Stimulated activated naive B cell treated with anti-CD40 and anti-IgM and Interleukin-4, amounts not matched to agents 10 μg/mL and 1 μg/mL and 100 μg/mL, for 72 hours (primary cell): ENCODE measurements around the gene TLE1.
A peak's percentile ranks its signal among the peaks of the same experiment; 100 is the strongest.

ENCODE experiments used
- ATAC-seq, 2 donors: fragments of 150-1000 bp; cut with Tn5 transposase; replicated peaks; 2 replicates each; pipeline ENCODE4 v1.10.0; 2021; ENCODE audit warnings: moderate library complexity in 1 of 2
- DNase-seq: peaks from one replicate; pipeline ENCODE4 v3.0.0; 2021
- H3K27ac Mint-ChIP-seq: one replicate; pipeline ENCODE4 v1.8.0; 2022; ENCODE audit warnings: mild to moderate bottlenecking, mixed read lengths
- H3K27me3 Mint-ChIP-seq, 2 donors: one replicate each; pipeline ENCODE4 v1.8.0; 2022; ENCODE audit warnings: mixed read lengths in 2 of 2
- H3K36me3 Mint-ChIP-seq, 2 donors: one replicate each; pipeline ENCODE4 v1.8.0; 2022; ENCODE audit warnings: mixed read lengths in 2 of 2, mild to moderate bottlenecking in 1 of 2
- H3K4me1 Mint-ChIP-seq, 2 donors: one replicate each; pipeline ENCODE4 v1.8.0; 2022; ENCODE audit warnings: mixed read lengths in 2 of 2, mild to moderate bottlenecking in 1 of 2
- H3K4me3 Mint-ChIP-seq, 2 donors: one replicate each; pipeline ENCODE4 v1.8.0; 2022; ENCODE audit warnings: mild to moderate bottlenecking in 2 of 2, mixed read lengths in 2 of 2, moderate library complexity in 1 of 2
- H3K9me3 Mint-ChIP-seq, 2 donors: one replicate each; pipeline ENCODE4 v1.8.0; 2022; ENCODE audit warnings: mixed read lengths in 2 of 2, mild to moderate bottlenecking in 1 of 2

TLE1 gene

GRCh38 chr9:81682177-81682576, 7.2 kb downstream of the TLE1 start:
- peaks cover 14 to 23% of the 10 kb centered on the region in 2 donors for H3K4me1 Mint-ChIP-seq
- no peak overlapping the region for H3K4me3 Mint-ChIP-seq
- DNase-seq (no peak), ATAC-seq (no peak)
- H3K27ac Mint-ChIP-seq = no peak overlapping the region
- H3K36me3 Mint-ChIP-seq = peaks cover 42% of the 10 kb centered on the region in 2 donors
- no peaks in the 10 kb centered on the region for H3K27me3 Mint-ChIP-seq
- H3K9me3 Mint-ChIP-seq = no peaks in the 10 kb centered on the region

- peak overlapping the region in 1 of 2 donors; percentile 37 for H3K4me3 Mint-ChIP-seq
- DNase-seq (no peak), ATAC-seq (no peak)
- H3K4me1 Mint-ChIP-seq = peaks cover 20 to 28% of the 10 kb centered on the region in 2 donors
- H3K36me3 Mint-ChIP-seq = peaks cover 42 to 46% of the 10 kb centered on the region in 2 donors
- H3K27ac Mint-ChIP-seq = no peak overlapping the region
- no peaks in the 10 kb centered on the region for H3K9me3 Mint-ChIP-seq
- no peaks in the 10 kb centered on the region for H3K27me3 Mint-ChIP-seq
Measured at GRCh38 chr9:81680506-81680905, 8.8 kb downstream of the TLE1 start.

GRCh38 chr9:81680006-81680405, 9.3 kb downstream of the TLE1 start:
- Mint-ChIP-seq H3K9me3 (no peaks in the 10 kb centered on the region), H3K4me3 (peak overlapping the region in 1 of 2 donors; percentile 37), H3K4me1 (peaks cover 20 to 28% of the 10 kb centered on the region in 2 donors), H3K27me3 (no peaks in the 10 kb centered on the region), H3K36me3 (peaks cover 42 to 50% of the 10 kb centered on the region in 2 donors), H3K27ac (no peak overlapping the region)
- DNase-seq = no peak
- peak in 1 of 2 donors; percentile 48 for ATAC-seq

GRCh38 chr9:81678088-81678487, 11.3 kb downstream of the TLE1 start:
- H3K27ac Mint-ChIP-seq = no peak overlapping the region
- DNase-seq = no peak
- no peaks in the 10 kb centered on the region for H3K9me3 Mint-ChIP-seq
- H3K27me3 Mint-ChIP-seq = no peaks in the 10 kb centered on the region
- H3K36me3 Mint-ChIP-seq = peaks cover 56 to 66% of the 10 kb centered on the region in 2 donors
- no peak overlapping the region for H3K4me3 Mint-ChIP-seq
- no peak for ATAC-seq
- peaks cover 35 to 42% of the 10 kb centered on the region in 2 donors for H3K4me1 Mint-ChIP-seq

- no peak overlapping the region for H3K27ac Mint-ChIP-seq
- H3K27me3 Mint-ChIP-seq = no peaks in the 10 kb centered on the region
- H3K4me1 Mint-ChIP-seq = peaks cover 41 to 50% of the 10 kb centered on the region in 2 donors
- DNase-seq = no peak
- ATAC-seq = no peak
- peaks cover 56 to 65% of the 10 kb centered on the region in 2 donors for H3K36me3 Mint-ChIP-seq
- H3K9me3 Mint-ChIP-seq = no peaks in the 10 kb centered on the region
- no peak overlapping the region for H3K4me3 Mint-ChIP-seq
Measured at GRCh38 chr9:81676395-81676794, 13.0 kb downstream of the TLE1 start.

- H3K36me3 Mint-ChIP-seq = peaks cover 43 to 61% of the 10 kb centered on the region in 2 donors
- no peak overlapping the region for H3K4me3 Mint-ChIP-seq
Measured at GRCh38 chr9:81673310-81673709, 16.0 kb downstream of the TLE1 start.

GRCh38 chr9:81671880-81672280, 17.5 kb downstream of the TLE1 start:
- H3K4me1 Mint-ChIP-seq = peaks cover 48 to 70% of the 10 kb centered on the region in 2 donors
- no peak overlapping the region for H3K4me3 Mint-ChIP-seq
- H3K36me3 Mint-ChIP-seq = peaks cover 46 to 68% of the 10 kb centered on the region in 2 donors

More at GRCh38 chr9:81673310-81673709, 16.0 kb downstream of the TLE1 start:
- Mint-ChIP-seq H3K27ac (no peak overlapping the region), H3K9me3 (no peaks in the 10 kb centered on the region), H3K27me3 (no peaks in the 10 kb centered on the region), H3K4me1 (peaks cover 42 to 56% of the 10 kb centered on the region in 2 donors)
- ATAC-seq (no peak), DNase-seq (no peak)

GRCh38 chr9:81669866-81670265, 19.5 kb downstream of the TLE1 start:
- H3K27me3 Mint-ChIP-seq = no peaks in the 10 kb centered on the region
- no peak for DNase-seq
- no peak overlapping the region for H3K27ac Mint-ChIP-seq
- peaks cover 52 to 83% of the 10 kb centered on the region in 2 donors for H3K4me1 Mint-ChIP-seq
- no peaks in the 10 kb centered on the region for H3K9me3 Mint-ChIP-seq
- no peak overlapping the region for H3K4me3 Mint-ChIP-seq
- ATAC-seq = no peak
- H3K36me3 Mint-ChIP-seq = peaks cover 46 to 62% of the 10 kb centered on the region in 2 donors

More at GRCh38 chr9:81671880-81672280, 17.5 kb downstream of the TLE1 start:
- no peak overlapping the region for H3K27ac Mint-ChIP-seq
- DNase-seq = no peak
- ATAC-seq = no peak
- no peaks in the 10 kb centered on the region for H3K9me3 Mint-ChIP-seq
- no peaks in the 10 kb centered on the region for H3K27me3 Mint-ChIP-seq

- no peaks in the 10 kb centered on the region for H3K27me3 Mint-ChIP-seq
- H3K9me3 Mint-ChIP-seq = no peaks in the 10 kb centered on the region
- peaks cover 49 to 65% of the 10 kb centered on the region in 2 donors for H3K36me3 Mint-ChIP-seq
- ATAC-seq (peak; percentile 81 to 87), DNase-seq (peak; percentile 20)
- peaks cover 50 to 86% of the 10 kb centered on the region in 2 donors for H3K4me1 Mint-ChIP-seq
- H3K4me3 Mint-ChIP-seq = peak overlapping the region; percentile 46
- H3K27ac Mint-ChIP-seq = peak overlapping the region; percentile 65
Measured at GRCh38 chr9:81669041-81669651, 20.2 kb downstream of the TLE1 start.

- no peaks in the 10 kb centered on the region for H3K9me3 Mint-ChIP-seq
- peaks cover 42 to 72% of the 10 kb centered on the region in 2 donors for H3K4me1 Mint-ChIP-seq
- DNase-seq (no peak), ATAC-seq (no peak)
- peak overlapping the region; percentile 31 for H3K27ac Mint-ChIP-seq
- H3K27me3 Mint-ChIP-seq = no peaks in the 10 kb centered on the region
- peaks cover 48 to 66% of the 10 kb centered on the region in 2 donors for H3K36me3 Mint-ChIP-seq
- peak overlapping the region in 1 of 2 donors; percentile 8 for H3K4me3 Mint-ChIP-seq
Measured at GRCh38 chr9:81666123-81666522, 23.2 kb downstream of the TLE1 start.

GRCh38 chr9:81665322-81665871, 23.9 kb downstream of the TLE1 start:
- Mint-ChIP-seq H3K27ac (peak overlapping the region; percentile 56), H3K36me3 (peaks cover 48 to 62% of the 10 kb centered on the region in 2 donors), H3K4me3 (peak overlapping the region; percentile 22 to 46), H3K9me3 (no peaks in the 10 kb centered on the region), H3K4me1 (peaks cover 42 to 72% of the 10 kb centered on the region in 2 donors), H3K27me3 (no peaks in the 10 kb centered on the region)
- ATAC-seq (no peak), DNase-seq (no peak)

GRCh38 chr9:81664638-81665222, 24.6 kb downstream of the TLE1 start:
- ATAC-seq = peak; percentile 68 to 70
- Mint-ChIP-seq H3K27ac (peak overlapping the region; percentile 56), H3K4me3 (peak overlapping the region; percentile 22 to 59), H3K9me3 (no peaks in the 10 kb centered on the region), H3K4me1 (peaks cover 42 to 71% of the 10 kb centered on the region in 2 donors), H3K27me3 (no peaks in the 10 kb centered on the region), H3K36me3 (peaks cover 52 to 62% of the 10 kb centered on the region in 2 donors)
- DNase-seq = peak; percentile 34

GRCh38 chr9:81661339-81661738, 28.0 kb downstream of the TLE1 start:
- no peak for ATAC-seq
- Mint-ChIP-seq H3K4me1 (peaks cover 50 to 69% of the 10 kb centered on the region in 2 donors), H3K9me3 (no peaks in the 10 kb centered on the region), H3K27ac (no peak overlapping the region), H3K27me3 (no peaks in the 10 kb centered on the region), H3K4me3 (no peak overlapping the region), H3K36me3 (peaks cover 50 to 62% of the 10 kb centered on the region in 2 donors)
- DNase-seq = no peak

- H3K27ac Mint-ChIP-seq = peak overlapping the region; percentile 4
- H3K36me3 Mint-ChIP-seq = peaks cover 35 to 43% of the 10 kb centered on the region in 2 donors
- H3K4me1 Mint-ChIP-seq = peaks cover 56 to 77% of the 10 kb centered on the region in 2 donors
- ATAC-seq (no peak), DNase-seq (no peak)
- no peak overlapping the region for H3K4me3 Mint-ChIP-seq
- peaks cover 0 to 2% of the 10 kb centered on the region in 2 donors for H3K9me3 Mint-ChIP-seq
- H3K27me3 Mint-ChIP-seq = no peaks in the 10 kb centered on the region
Measured at GRCh38 chr9:81656871-81657337, 32.4 kb downstream of the TLE1 start.
